Smooth muscle cell (in vitro differentiated cells): Measurements from ENCODE around the gene KCNA5. TPM values are rescaled to one million over a fixed set of nuclear protein-coding genes. Genes with fewer than 3 reads are reported as not detected.

Experiments used
- DNase-seq: peaks from one replicate; lab custom pipeline; 2025; ENCODE audit not compliant: unreplicated experiment; lab: John Stamatoyannopoulos, UW
- H2AFZ ChIP-seq: fragments of 200-600 bp; sonication (generic); 2 replicates; pipeline ENCODE4 v1.6.0; 2016; ENCODE audit warnings: antibody characterized with exemption, low read depth, mild to moderate bottlenecking
- H3F3A ChIP-seq: fragments of 200-600 bp; sonication (generic); 2 replicates; pipeline ENCODE4 v1.6.0; 2017; ENCODE audit warnings: antibody characterized with exemption, low read depth
- H3K27ac ChIP-seq: fragments of 200-600 bp; sonication (generic); 2 replicates; pipeline ENCODE4 v1.5.1; 2016; ENCODE audit warnings: low read depth, mild to moderate bottlenecking
- H3K27me3 ChIP-seq: fragments of 200-600 bp; sonication (generic); 2 replicates; pipeline ENCODE4 v1.6.1; 2016; ENCODE audit warnings: low read depth, mild to moderate bottlenecking
- H3K36me3 ChIP-seq: fragments of 200-600 bp; sonication (generic); 2 replicates; pipeline ENCODE4 v1.5.1; 2016; ENCODE audit warnings: low read depth
- H3K4me1 ChIP-seq: fragments of 200-600 bp; sonication (generic); 2 replicates; pipeline ENCODE4 v1.5.1; 2016; ENCODE audit warnings: low read depth
- H3K4me2 ChIP-seq: fragments of 200-600 bp; sonication (generic); 2 replicates; pipeline ENCODE4 v1.6.0; 2016; ENCODE audit warnings: mild to moderate bottlenecking
- H3K4me3 ChIP-seq: fragments of 200-600 bp; sonication (generic); 2 replicates; pipeline ENCODE4 v1.5.1; 2016; ENCODE audit warnings: mild to moderate bottlenecking
- H3K79me2 ChIP-seq: fragments of 200-600 bp; sonication (generic); 2 replicates; pipeline ENCODE4 v1.6.0; 2016; ENCODE audit warnings: low read depth, mild to moderate bottlenecking
- H3K9ac ChIP-seq: fragments of 200-600 bp; sonication (generic); 2 replicates; pipeline ENCODE4 v1.6.0; 2016; ENCODE audit warnings: low read depth
- H3K9me3 ChIP-seq: fragments of 200-600 bp; sonication (generic); replicated peaks from 2 replicates; pipeline ENCODE4 v1.5.1; 2016; ENCODE audit warnings: low read depth
- H4K20me1 ChIP-seq: fragments of 200-600 bp; sonication (generic); 2 replicates; pipeline ENCODE4 v1.6.0; 2016; ENCODE audit warnings: low read depth
- CTCF ChIP-seq: fragments of 200-600 bp; sonication (generic); IDR thresholded peaks from 2 replicates; pipeline ENCODE4 v1.5.1; 2017; ENCODE audit warnings: borderline replicate concordance, mild to moderate bottlenecking, antibody characterized with exemption; ENCODE audit not compliant: insufficient read depth, poor library complexity, severe bottlenecking
- WGBS: methylation state at CpG from one replicate; pipeline ENCODE4 v1.1.7; 2016; ENCODE audit warnings: low lambda C conversion rate; 5-methylcytosine and 5-hydroxymethylcytosine counted together
- polyA plus RNA-seq: library from polyadenylated mRNA; unstranded; fragments of >200 nt; fragmentation: Nextera tagmentation; extraction: Ambion mirVana; gene quantifications from 2 replicates; pipeline ENCODE4 v1.2.1, GENCODE V29; 2016
- total RNA-seq: library from RNA; depleted of rRNA; stranded (reverse); fragments of >200 nt; gene quantifications from 2 replicates; pipeline ENCODE4 v1.2.3, GENCODE V29; 2014

The KCNA5 gene
- total RNA-seq, result not detected in 2 replicates
- not detected in 2 replicates for polyA plus RNA-seq

- 4% methylated on average over 54 of the region's 68 CpGs for WGBS
- Histone ChIP-seq H3K4me2 (peak within 1 kb of the TSS; percentile 78), H3K4me1 (peaks cover 16% of the 10 kb centered on the region), H3K27me3 (peaks cover 86% of the 10 kb centered on the region), H3K4me3 (peak within 1 kb of the TSS; percentile 34), H3K79me2 (no peaks in the 10 kb centered on the region), H2AFZ (no peak within 1 kb of the TSS), H3K36me3 (no peaks in the 10 kb centered on the region), H4K20me1 (no peaks in the 10 kb centered on the region), H3K27ac (no peak within 1 kb of the TSS), H3K9ac (no peak within 1 kb of the TSS), H3F3A (no peaks in the 10 kb centered on the region), H3K9me3 (no peaks in the 10 kb centered on the region)
- TF ChIP-seq CTCF, result no peak
- no peak for DNase-seq
These were observed at the start of gene KCNA5 for GRCh38 chr12:5043589-5044419. Gene KCNA5 (plus strand): TSS chr12:5043879. CDS start chr12:5044148, 269 bp downstream.

- no peak for DNase-seq
- H3K79me2 ChIP-seq, result no peaks in the 10 kb centered on the region
- H3F3A ChIP-seq, result no peaks in the 10 kb centered on the region
- no peak overlapping the region for H3K4me3 ChIP-seq
- H3K36me3 ChIP-seq, result no peaks in the 10 kb centered on the region
- H3K9ac ChIP-seq, result no peak overlapping the region
- H3K27me3 ChIP-seq, result peaks cover 70% of the 10 kb centered on the region
- H2AFZ ChIP-seq, result no peak overlapping the region
- H4K20me1 ChIP-seq, result no peaks in the 10 kb centered on the region
- H3K4me2 ChIP-seq, result no peak overlapping the region
- no peak overlapping the region for H3K27ac ChIP-seq
- WGBS, result 88% methylated on average over 4 of the region's 4 CpGs
- TF ChIP-seq CTCF, result no peak
- H3K9me3 ChIP-seq, result no peaks in the 10 kb centered on the region
- H3K4me1 ChIP-seq, result no peaks in the 10 kb centered on the region
These were observed 49.1 kb upstream of the KCNA5 start for GRCh38 chr12:4994622-4995021.

- Histone ChIP-seq H4K20me1 (no peaks in the 10 kb centered on the region), H3K4me3 (no peak overlapping the region), H3K9ac (no peak overlapping the region), H3K4me1 (no peaks in the 10 kb centered on the region), H3K79me2 (no peaks in the 10 kb centered on the region), H3K27me3 (peaks cover 65% of the 10 kb centered on the region), H3K4me2 (no peak overlapping the region), H3K27ac (no peak overlapping the region), H3F3A (no peaks in the 10 kb centered on the region), H3K9me3 (no peaks in the 10 kb centered on the region), H3K36me3 (no peaks in the 10 kb centered on the region), H2AFZ (no peak overlapping the region)
- 80% methylated on average over 4 of the region's 4 CpGs for WGBS
- no peak for DNase-seq
- no peak for TF ChIP-seq CTCF
These were observed 47.0 kb upstream of the KCNA5 start for GRCh38 chr12:4996714-4997113.

GRCh38 chr12:4997939-4998338 is 45.7 kb upstream of the KCNA5 start:
- H3K27me3 ChIP-seq, result peaks cover 53% of the 10 kb centered on the region
- H3K4me2 ChIP-seq, result peak overlapping the region; percentile 43
- no peak overlapping the region for H2AFZ ChIP-seq
- H3K36me3 ChIP-seq, result no peaks in the 10 kb centered on the region
- TF ChIP-seq CTCF, result no peak
- H3K4me1 ChIP-seq, result no peaks in the 10 kb centered on the region
- no peak overlapping the region for H3K27ac ChIP-seq
- no peaks in the 10 kb centered on the region for H4K20me1 ChIP-seq
- 22% methylated on average over 7 of the region's 7 CpGs for WGBS
- H3K4me3 ChIP-seq, result no peak overlapping the region
- H3K79me2 ChIP-seq, result no peaks in the 10 kb centered on the region
- H3K9ac ChIP-seq, result no peak overlapping the region
- H3F3A ChIP-seq, result no peaks in the 10 kb centered on the region
- no peaks in the 10 kb centered on the region for H3K9me3 ChIP-seq
- no peak for DNase-seq
